Adrenal gland (tissue), 5 donors: Measurements from ENCODE around the gene DDRGK1.

Source experiments
- POLR2A ChIP-seq, 2 donors: fragments of 450-650 bp; IDR thresholded peaks; one replicate each; pipeline ENCODE4 v1.6.1; 2017; ENCODE audit warnings: antibody characterized with exemption in 2 of 2, mild to moderate bottlenecking in 2 of 2, moderate library complexity in 1 of 2
- TF ChIP-seq, protein P1 (sequence below), 6 experiments: fragments of 450-650 bp in 4 of 6; fragments of 200-600 bp in 2 of 6; sonication (generic) in 1 of 6; IDR thresholded peaks; 1 replicate in 5 of 6; 2 replicates in 1 of 6; pipeline versions ENCODE4 v1.5.1 to v1.8.0; 2016 to 2021; ENCODE audit warnings: antibody characterized with exemption in 6 of 6, mild to moderate bottlenecking in 2 of 6, moderate library complexity in 1 of 6
- donor health status: DM: no; HTN: no; CAD: no.

GRCh38 chr20:3238616-3239025 lies 34.1 kb upstream of the DDRGK1 start:
- TF ChIP-seq, protein P1, sequence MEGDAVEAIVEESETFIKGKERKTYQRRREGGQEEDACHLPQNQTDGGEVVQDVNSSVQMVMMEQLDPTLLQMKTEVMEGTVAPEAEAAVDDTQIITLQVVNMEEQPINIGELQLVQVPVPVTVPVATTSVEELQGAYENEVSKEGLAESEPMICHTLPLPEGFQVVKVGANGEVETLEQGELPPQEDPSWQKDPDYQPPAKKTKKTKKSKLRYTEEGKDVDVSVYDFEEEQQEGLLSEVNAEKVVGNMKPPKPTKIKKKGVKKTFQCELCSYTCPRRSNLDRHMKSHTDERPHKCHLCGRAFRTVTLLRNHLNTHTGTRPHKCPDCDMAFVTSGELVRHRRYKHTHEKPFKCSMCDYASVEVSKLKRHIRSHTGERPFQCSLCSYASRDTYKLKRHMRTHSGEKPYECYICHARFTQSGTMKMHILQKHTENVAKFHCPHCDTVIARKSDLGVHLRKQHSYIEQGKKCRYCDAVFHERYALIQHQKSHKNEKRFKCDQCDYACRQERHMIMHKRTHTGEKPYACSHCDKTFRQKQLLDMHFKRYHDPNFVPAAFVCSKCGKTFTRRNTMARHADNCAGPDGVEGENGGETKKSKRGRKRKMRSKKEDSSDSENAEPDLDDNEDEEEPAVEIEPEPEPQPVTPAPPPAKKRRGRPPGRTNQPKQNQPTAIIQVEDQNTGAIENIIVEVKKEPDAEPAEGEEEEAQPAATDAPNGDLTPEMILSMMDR (IDR thresholded peaks at IDR 0.05) = no peak
- no peak for TF ChIP-seq POLR2A (IDR thresholded peaks at IDR 0.05)
